Esophagus squamous epithelium (tissue), 4 donors: ENCODE data around the gene ZFAND3.

Source experiments
- POLR2A ChIP-seq, 4 donors: fragments of 450-650 bp; IDR thresholded peaks; one replicate each; pipeline ENCODE4 v1.6.1; 2017; ENCODE audit warnings: antibody characterized with exemption in 4 of 4, mild to moderate bottlenecking in 4 of 4, moderate library complexity in 3 of 4
- TF ChIP-seq, protein P1 (sequence below), 6 experiments: fragments of 450-650 bp in 4 of 6; fragments of 200-600 bp in 2 of 6; sonication (generic) in 2 of 6; IDR thresholded peaks; one replicate each; pipeline ENCODE4 v1.5.1; 2016 to 2019; ENCODE audit warnings: antibody characterized with exemption in 6 of 6, mild to moderate bottlenecking in 4 of 6, moderate library complexity in 4 of 6

DNA sequence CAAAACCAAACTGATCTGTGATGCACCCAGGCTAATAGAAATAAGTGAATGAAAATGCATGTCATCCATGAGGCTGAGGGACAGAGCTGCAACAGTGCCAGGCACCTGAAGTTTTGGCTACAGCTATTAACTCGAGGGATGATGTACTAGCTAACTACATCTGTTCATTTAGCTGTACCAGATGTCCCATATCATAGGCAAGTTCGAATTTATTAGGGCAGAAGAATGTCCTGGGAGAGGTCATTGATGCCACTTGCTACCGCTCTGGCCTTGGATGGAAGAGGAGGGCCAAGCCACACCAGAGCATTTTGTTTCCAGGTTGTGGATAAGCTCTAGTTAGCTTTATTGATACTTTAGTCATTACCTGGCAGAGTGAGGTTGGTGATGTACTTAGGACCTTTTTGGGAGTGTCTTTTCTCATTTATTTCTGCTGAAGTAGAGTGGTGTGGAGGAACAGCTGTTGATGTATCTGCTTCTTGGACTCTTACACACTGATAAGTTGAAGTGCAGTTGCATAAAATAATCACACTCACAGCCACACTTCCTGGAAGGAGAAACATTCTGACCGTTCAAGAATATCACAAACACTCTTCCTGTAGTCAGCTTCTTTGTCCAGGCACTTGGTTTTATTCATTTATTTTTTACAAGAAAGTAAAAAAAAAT is 8.2 kb downstream of the ZFAND3 start:
- TF ChIP-seq, protein P1, sequence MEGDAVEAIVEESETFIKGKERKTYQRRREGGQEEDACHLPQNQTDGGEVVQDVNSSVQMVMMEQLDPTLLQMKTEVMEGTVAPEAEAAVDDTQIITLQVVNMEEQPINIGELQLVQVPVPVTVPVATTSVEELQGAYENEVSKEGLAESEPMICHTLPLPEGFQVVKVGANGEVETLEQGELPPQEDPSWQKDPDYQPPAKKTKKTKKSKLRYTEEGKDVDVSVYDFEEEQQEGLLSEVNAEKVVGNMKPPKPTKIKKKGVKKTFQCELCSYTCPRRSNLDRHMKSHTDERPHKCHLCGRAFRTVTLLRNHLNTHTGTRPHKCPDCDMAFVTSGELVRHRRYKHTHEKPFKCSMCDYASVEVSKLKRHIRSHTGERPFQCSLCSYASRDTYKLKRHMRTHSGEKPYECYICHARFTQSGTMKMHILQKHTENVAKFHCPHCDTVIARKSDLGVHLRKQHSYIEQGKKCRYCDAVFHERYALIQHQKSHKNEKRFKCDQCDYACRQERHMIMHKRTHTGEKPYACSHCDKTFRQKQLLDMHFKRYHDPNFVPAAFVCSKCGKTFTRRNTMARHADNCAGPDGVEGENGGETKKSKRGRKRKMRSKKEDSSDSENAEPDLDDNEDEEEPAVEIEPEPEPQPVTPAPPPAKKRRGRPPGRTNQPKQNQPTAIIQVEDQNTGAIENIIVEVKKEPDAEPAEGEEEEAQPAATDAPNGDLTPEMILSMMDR (IDR thresholded peaks at IDR 0.05), result no peak
- no peak for TF ChIP-seq POLR2A (IDR thresholded peaks at IDR 0.05)
